ENCODE data around the gene RNF150.

DNA sequence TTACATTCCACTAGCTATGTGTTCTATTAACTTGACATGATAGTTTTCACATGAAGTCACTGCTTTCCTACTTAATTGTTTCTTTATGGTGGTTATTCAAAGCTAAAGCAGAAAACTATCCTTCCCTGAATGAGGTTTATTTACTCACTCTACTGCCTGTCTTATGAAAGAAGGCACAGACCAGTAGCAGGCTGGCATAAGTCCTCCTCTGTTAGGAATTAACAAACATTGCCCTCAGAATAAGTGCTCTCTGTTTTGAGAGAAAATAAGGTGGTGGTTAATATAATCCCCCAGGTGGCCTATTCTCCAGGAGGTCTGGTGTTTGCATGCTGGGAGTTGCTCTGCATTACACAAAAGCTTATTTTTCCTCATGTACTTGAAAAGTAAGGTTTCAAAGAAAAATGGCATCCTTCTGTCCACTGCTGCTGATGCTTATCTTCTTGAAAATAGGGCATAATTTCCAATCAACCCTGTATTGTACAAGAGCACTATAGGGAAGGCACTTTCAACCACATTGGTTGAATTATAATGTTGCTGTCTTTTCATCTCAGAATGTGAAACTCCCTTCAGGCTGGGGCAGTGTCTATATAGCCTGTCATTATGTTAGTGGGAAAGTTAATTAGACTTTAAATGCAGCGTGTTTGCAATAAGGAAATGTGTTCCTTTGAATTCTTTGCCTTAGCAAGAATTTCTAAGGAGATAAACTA lies 257.4 kb downstream of the RNF150 start:
- TF ChIP-seq, protein P1, sequence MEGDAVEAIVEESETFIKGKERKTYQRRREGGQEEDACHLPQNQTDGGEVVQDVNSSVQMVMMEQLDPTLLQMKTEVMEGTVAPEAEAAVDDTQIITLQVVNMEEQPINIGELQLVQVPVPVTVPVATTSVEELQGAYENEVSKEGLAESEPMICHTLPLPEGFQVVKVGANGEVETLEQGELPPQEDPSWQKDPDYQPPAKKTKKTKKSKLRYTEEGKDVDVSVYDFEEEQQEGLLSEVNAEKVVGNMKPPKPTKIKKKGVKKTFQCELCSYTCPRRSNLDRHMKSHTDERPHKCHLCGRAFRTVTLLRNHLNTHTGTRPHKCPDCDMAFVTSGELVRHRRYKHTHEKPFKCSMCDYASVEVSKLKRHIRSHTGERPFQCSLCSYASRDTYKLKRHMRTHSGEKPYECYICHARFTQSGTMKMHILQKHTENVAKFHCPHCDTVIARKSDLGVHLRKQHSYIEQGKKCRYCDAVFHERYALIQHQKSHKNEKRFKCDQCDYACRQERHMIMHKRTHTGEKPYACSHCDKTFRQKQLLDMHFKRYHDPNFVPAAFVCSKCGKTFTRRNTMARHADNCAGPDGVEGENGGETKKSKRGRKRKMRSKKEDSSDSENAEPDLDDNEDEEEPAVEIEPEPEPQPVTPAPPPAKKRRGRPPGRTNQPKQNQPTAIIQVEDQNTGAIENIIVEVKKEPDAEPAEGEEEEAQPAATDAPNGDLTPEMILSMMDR (IDR thresholded peaks at IDR 0.05): no peak
- TF ChIP-seq POLR2A (IDR thresholded peaks at IDR 0.05): no peak

Data from body of pancreas (tissue), 4 donors.